NCI-H2107 (cell line): ENCODE data around the gene ZFYVE9.
A peak's percentile ranks its signal among the peaks of the same experiment; 100 is the strongest.
"Not testable (repeated sequence)": the region's sequence is repeated elsewhere in the genome, so short reads cannot be mapped to it uniquely, and the experiment has no call there.

Source experiments
- DNase-seq: peaks from one replicate; lab custom pipeline; 2025; lab: John Stamatoyannopoulos, UW

ZFYVE9 gene

DNA sequence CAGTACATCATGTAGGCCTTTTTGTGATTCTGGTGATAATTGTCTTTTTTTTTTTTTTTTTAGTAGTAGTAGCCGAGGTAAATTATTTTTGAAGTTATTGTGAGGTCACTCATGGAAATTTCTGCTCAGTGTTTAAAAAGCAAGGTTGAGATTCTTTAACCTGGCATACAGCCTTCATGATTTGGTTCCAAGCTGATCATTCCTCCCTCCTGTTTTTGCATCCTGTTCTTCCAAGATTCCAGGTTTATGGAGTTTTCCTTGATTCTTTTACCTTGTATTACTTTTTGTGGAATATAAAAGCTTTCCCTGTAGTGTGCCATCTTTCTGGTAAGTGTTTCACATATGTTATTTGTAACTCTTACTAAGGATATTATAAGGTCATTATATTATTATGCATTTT is 9.1 kb downstream of the ZFYVE9 start:
- DNase-seq = no peak

DNA sequence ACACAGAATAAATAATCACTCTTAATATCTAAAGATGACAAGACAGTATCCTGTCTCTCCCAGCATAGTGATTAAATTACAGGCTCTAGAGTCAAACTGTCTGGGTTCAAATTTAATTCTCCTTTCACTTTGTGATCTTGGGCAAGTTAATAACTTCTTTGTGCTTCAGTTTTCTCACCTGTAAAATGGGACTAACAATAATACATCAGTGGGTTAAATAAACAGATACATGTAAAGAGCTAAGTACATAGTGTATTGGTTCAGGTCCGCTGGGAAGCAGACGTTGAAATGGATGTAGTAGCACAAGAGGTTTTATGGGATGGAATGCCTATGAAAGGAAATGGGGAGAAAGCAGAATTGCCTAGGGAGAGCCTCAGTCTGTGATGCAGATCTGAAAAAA is 10.7 kb downstream of the ZFYVE9 start:
- DNase-seq = no peak

DNA sequence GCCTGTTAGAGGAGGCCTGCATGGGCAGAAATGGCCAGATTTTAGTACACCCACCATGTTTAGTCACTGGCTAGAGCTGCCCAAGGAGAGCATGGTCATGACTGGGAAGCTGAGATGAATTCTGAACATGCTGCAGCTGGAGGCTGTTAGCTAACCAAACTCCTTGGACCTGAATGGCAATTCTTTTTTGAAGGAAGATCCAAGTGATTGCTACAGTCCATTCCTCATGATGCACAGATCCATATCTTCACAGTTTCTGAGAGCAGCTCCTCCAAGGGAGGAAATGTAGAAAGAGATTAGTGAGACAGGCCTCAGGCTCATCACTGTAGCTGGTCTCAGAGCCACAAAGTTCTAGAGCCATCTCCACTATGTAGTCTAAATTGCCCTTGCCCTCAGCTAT is 11.1 kb downstream of the ZFYVE9 start:
- no peak for DNase-seq

DNA sequence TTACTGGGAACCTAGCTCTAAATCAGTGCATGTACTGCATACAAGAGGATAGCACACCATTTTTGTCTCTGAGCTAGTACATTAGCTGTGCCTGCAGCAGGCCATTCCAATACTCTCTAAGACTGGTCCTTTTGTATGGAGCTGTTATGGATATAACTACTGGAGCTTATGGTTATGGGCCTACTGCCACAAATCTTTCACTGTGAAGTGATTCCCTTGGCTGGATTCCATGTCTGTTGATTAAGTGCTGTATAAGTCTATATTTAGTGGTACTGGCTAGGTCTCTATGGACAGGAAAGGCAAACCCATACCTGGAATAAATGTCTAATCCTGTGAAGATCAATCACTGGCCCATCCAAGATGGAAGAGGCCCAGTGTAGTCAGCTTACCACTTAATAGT is 12.0 kb downstream of the ZFYVE9 start:
- no peak for DNase-seq

DNA sequence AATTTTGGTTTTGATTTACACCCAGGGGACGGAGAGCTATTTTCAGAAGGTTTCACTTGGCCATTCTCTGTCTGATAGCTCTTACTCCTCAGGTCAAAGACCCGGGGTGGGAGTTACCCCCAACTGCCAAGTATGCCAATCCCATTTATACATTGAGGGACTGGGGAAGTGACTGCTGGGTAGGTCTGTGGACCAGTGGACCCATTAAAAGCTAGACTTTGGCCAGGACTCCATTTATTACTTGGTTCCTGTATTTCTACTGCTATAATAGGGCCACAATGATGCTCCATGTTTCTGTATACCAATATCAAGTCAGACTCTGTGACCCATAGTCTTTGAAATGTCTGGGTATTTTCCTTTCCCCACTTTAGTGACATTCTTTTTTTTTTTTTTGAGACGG is 14.6 kb downstream of the ZFYVE9 start:
- DNase-seq = no peak

DNA sequence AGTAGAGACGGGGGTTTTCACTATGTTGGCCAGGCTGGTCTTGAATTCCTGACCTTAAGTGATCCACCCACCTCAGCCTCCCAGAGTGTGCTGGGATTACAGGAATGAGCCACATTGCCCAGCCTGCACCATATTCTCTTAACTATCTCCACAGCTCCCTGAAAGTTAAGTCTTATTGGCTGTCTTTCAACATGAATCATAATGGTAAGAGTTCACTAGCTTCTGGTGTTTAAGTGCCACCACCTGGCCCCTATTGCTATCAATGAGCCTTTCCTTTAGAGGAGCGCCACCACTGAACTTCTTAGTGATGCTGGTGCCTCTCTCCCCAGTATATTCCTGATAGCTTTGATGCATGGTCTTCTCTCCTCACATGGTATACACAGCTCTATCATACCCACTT is 15.7 kb downstream of the ZFYVE9 start:
- no peak for DNase-seq

DNA sequence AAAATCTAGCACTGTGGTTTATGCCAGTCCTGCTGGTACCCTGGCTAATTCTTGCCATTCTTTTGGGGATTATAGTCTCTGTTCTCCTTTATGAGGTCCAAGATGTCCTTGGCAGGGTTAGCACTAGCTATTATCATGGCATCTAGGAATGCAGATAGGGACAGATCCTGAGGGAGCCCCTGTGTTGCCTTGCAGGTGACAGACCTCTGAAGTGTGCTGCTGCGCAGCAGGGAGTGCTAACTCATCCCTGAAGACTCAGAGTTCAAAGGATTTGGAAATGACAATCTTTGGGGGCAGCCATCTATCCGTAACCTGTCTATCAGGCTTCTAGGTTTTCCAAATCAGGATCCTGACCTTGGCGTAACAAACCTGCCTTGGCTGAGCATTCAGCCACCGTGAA is 16.3 kb downstream of the ZFYVE9 start:
- DNase-seq = no peak

DNA sequence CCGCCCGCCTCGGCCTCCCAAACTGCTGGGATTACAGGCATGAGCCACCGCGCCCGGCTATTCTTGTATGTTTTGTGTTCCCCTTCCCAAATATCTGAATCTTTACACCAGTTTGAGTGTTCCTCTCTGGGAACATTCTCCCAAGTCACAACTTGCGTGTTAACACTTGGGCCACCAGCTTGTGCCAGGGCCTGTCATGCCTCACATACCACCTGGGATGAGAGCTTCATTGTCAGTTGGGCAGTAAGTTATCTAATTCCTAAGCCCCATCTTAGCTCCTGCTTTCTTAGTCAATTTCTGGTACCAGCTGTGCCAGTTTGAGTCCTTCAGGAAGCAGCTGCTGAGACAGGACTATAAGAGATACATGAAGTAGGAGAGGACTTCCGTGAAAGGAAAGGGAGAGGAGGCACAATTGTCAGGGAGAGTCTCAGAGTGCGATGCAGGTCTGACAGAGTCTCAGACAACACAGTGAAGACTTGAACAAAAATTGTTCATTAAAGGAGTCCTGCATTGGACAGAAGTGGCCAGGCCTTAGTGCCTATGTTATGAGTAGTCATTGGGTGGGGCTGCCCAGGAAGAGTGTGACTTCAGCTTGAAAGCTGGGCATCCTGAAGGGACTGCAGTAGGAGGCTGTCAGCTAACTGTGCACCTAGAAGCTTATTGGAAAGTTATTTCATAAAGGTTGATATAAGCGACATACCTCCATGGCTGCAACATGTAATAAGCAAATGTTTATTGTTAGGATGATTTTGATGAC is 17.3 kb downstream of the ZFYVE9 start:
- DNase-seq = no peak

DNA sequence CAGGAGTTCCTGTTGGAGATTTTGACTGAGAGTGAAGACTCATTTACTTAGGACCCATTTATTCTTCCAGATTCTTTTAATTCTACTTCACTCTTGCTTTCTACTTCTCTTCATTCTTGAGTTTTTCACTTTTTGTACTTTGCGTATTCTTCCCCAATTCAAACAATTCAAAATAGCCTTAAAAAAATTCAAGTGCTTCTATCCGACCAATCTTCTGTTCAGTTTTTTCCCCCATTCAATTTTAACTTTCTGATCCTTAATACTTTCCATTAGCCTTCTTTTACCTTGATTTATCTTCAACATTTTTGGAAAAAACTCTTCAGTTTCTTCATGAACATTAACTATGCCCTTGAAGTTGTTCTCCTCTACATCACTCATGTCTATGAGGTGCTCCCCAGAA is 21.1 kb downstream of the ZFYVE9 start:
- no peak for DNase-seq

DNA sequence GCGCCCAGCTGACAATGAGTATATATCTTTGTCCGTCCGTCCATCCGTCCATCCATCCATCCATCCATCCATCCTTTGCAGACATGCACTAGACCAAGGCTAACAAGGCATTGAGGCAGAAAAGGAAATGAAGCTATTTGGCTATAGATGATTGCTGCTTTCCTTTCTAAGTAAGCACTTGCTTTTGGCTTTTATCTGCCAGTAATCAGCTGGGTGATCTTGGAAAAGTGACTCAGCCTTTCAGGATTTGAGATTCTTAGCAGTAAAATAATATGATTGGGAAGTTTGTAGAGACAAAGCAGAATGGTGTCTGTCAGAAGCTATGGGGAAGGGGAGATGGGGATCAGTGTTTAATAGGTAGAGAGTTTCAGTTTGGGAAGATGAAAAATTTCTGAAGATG is 22.7 kb downstream of the ZFYVE9 start:
- DNase-seq = no peak

DNA sequence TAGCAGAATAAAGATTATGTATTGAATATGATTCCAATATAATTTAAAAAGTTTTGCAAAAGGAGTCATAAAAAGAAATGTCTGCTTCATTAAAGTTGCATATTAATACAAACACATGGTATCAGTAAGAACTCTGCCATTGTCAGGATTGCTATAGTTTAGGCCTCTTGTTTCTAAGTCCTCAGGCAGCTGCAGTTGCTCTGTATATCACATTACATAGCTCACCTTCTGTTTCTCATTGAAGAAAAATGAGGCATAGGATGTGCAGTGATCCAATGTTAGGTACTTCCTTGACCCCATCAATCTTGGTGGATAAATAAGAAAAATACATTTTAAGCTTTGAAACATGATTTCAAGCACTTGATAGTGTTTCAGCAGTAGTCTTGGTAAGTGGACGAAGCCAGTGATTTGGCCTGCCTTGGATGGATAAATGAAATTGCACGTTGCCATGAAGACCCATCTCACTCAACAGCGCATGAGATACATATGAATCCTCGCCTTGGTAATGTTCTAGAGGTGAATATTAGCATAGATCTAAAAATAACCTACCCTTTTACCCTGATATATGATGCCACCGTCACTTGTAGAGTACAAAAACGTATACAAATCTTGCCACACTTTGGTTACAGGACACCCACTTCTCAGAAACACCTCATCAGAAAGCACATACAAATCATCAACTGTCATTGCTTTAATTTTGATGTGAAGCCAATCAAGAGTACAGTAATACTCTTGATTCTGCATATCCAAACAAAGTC is 25.3 kb downstream of the ZFYVE9 start:
- DNase-seq = peak; percentile 10

DNA sequence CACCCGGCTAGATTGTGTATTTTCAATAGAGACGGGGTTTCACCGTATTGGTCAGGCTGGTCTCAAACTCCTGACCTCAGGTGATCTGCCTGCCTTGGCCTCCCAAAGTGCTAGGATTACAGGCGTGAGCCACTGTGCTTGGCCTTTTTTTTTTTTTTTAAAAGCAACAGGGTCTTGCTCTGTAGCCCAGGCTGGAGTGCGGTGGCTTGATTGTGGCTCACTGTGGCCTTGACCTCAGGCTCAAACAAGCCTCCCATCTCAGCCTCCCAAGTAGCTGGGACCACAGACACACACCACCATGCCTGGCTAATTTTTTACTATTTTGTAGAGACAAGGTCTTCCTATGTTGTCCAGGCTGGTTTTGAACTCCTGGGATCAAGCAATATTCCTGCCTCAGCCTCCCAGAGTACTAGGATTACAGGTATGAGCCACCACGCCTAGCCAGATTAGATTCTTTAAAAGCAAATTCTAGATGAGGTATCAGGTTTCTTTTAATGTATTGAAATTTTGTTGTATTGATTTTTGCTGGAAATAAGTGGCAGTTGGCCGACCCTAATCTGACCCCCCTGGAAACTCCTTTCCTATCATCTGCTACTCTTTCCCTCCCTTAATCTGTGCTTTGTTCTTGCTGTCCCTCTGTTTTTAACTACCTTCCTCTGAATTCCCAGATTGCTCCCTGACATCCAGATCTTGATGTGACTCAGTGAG is 26.6 kb downstream of the ZFYVE9 start:
- DNase-seq = no peak

DNA sequence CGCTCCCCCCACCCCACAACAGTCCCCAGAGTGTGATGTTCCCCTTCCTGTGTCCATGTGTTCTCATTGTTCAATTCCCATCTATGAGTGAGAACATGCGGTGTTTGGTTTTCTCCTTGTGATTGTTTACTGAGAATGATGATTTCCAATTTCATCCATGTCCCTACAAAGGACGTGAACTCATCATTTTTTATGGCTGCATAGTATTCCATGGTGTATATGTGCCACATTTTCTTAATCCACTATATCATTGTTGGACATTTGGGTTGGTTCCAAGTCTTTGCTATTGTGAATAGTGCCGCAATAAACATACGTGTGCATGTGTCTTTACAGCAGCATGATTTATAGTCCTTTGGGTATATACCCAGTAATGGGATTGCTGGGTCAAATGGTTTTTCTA is 29.3 kb downstream of the ZFYVE9 start:
- DNase-seq = not testable (repeated sequence)

DNA sequence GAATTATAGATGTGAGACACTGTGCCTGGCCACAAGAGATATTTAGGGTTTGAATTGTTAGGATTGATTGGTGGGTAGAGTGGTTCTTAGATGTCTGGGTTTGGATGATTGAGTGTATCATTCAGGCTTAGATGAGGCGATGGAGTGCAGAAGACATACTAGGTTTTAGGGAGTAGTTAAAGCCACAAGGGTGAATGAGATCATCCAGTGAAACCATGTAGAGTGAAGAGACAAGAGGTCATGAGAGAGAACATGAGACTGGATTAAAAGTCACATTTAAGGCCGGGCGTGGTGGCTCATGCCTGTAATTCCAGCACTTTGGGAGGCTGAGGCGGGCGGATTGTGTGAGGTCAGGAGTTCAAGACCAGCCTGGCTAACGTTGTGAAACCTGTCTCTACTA is 37.2 kb downstream of the ZFYVE9 start:
- no peak for DNase-seq

DNA sequence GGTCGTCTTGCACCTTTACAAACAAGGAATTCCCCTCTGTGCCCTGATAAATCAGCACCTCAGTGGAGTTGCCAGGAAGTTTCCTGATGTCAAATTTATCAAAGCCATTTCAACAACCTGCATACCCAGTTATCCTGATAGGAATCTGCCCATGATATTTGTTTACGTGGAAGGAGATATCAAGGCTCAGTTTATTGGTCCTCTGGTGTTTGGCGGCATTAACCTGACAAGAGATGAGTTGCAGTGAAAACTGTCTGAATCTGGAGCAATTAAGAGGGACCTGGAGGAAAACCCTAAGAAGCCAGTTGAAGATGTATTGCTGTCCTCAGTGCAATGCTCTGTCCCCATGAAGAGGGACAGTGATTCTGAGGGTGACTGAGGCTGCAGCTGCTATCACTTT is 38.3 kb downstream of the ZFYVE9 start:
- DNase-seq = no peak

DNA sequence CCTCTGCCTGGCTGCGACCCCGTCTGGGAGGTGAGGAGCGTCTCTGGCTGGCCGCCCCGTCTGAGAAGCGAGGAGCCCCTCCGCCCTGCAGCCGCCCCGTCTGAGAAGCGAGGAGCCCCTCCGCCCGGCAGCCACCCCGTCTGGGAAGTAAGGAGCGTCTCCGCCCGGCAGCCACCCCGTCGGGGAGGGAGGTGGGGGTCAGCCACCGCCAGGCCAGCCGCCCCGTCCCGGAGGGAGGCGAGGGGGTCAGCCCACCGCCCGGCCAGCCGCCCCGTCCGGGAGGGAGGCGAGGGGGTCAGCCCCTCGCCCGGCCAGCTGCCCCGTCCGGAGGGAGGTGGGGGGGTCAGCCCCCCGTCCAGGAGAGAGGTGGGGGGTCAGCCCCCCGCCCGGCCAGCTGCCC is 39.9 kb downstream of the ZFYVE9 start:
- DNase-seq = not testable (repeated sequence)

DNA sequence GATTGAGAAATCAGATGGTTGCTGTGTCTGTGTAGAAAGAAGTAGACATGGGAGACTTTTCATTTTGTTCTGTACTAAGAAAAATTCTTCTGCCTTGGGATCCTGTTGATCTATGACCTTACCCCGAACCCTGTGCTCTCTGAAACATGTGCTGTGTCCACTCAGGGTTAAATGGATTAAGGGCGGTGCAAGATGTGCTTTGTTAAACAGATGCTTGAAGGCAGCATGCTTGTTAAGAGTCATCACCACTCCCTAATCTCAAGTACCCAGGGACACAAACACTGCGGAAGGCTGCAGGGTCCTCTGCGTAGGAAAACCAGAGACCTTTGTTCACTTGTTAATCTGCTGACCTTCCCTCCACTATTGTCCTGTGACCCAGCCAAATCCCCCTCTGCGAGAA is 40.4 kb downstream of the ZFYVE9 start:
- DNase-seq = not testable (repeated sequence)

DNA sequence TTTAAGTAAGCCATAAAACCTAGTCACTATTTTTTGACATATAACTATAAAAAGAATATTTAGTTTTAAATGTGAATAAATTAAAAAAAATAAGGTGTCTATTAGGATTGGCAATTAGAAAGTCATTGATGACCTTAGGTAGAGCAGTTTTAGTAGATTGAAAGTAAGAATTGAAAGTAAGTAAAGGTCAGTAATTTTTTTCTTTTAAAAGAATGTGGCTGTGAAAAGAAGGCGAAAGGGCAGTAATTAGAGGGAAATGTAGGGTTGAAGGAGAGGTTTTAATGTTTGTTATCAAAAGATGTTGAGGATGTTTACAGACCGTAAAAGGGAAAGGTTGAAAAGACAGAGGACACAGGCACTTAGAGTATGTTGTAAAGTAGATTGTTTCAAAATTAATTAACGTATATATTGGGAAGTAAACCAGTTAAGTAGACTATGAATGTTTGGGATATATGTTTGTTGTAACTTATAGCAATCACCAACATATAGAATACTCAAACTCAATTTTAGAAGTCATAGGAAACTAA is 41.0 kb downstream of the ZFYVE9 start:
- DNase-seq = no peak

DNA sequence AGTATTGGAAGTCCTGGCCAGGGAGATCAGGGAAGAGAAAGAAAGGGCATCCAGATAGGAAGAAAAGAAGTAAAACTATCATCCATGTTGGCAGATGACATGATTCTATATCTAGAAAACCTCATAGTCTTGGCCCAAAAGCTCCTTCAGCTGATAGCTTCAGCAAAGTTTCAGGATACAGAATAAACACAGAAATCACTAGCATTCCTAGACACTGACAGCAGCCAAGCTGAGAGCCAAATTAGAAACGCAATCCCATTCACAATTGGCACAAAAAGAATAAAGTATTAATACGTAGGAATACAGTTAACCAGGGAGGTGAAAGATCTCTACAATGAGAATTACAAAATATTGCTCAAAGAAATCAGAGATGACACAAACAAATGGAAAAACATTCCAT is 44.6 kb downstream of the ZFYVE9 start:
- no peak for DNase-seq

DNA sequence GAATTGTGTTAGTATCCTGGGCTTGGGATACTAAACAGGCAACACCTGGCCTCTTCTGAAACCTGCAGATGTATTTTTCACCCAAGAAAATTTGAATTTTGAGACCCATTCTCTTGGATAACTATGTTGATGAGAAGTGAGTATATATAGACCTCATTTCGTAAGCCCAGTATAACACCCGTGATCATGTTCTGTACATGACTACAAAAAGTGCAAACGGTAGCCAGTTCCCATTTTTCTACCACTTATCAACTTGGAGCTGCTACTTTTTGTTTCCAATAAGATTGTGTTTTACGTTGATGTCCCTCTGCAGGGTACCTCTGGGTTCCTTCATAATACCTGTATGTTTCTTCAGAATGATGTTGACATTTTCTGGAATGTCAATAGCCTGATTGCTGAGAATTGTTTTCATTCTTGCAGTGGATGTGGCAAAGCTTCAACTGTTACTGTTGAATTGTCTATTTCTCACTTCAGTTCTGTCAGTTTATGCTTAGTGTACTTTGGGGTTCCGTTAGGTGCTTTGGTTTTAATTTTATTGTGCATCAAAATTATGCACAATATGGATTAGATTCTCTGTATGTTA is 48.1 kb downstream of the ZFYVE9 start:
- DNase-seq = no peak

DNA sequence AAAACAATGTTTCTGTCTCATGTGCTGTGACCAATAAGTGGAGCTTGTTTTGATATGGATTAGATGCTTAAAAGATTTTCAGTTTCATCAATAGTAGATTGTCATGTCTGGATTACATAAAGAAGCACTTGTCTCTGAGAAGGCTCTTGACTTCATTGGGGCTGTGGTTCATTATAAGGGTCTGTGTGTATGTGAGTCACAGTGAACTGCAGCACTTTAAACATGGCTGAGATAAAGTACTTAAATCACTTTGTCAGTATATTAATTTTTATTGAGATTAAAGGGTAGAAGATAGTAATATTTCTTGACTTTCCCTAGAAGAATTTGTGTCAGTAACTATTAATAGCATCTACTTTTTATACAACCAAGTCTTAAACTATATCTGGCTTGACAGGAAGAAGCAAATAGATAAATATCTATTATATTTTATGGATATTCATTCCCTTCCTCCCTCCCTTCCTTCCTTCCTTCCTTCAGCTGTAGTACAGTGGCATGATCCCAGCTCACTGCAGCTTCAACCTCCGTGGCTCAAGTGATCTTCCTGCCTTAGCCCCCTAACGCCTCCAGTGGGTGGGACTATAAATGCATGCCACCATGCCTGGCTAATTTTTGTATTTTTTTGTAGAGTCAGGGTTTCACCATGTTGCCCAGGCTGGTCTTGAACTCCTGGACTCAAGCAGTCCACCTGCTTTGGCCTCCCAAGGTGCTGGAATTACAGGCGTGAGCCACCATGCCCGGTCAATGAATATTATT is 48.8 kb downstream of the ZFYVE9 start:
- DNase-seq = no peak
